HG03575 (cell line): ENCODE data around the gene BCDIN3D.

Experiments used
- ATAC-seq: cut with Tn5 transposase; IDR thresholded peaks from one replicate; pipeline ENCODE4 v1.9.1; 2021; ENCODE audit not compliant: unreplicated experiment, insufficient number of reproducible peaks, low FRiP score; ENCODE audit errors: extremely low read depth

The BCDIN3D gene, protein sequence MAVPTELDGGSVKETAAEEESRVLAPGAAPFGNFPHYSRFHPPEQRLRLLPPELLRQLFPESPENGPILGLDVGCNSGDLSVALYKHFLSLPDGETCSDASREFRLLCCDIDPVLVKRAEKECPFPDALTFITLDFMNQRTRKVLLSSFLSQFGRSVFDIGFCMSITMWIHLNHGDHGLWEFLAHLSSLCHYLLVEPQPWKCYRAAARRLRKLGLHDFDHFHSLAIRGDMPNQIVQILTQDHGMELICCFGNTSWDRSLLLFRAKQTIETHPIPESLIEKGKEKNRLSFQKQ

DNA sequence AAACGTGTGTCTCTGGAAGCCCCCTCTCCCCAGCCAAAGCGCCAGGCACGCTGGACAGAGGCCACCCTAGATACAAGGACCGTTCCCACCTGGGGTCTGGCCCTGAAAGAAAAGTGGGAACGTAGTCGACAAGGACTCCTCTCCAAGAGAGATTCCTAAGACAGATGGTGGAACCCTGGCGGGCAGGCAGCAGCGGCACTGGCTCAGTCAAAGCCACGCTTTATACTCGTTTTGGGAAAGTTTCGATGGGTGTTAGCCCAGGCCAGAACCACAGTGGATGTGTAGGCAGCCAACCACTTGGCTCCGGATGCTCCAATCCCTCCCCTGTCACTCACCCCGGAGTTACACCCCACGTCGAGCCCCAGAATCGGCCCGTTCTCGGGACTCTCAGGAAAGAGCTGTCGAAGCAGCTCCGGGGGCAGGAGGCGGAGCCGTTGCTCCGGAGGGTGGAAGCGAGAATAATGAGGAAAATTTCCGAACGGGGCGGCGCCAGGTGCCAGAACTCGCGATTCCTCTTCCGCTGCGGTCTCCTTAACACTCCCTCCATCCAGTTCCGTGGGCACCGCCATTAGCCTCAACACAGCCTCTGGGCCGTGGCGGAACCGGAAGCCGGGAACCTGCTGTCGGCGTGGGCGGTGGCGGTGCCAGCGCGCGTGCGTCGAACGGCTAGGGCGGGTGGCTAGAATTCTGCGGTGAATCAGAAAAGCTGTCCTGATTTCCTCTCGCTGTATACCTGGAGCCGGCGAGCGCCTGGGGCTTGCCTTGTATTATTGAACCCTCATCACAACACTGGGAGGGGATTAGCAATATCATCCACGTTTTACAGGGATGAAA lies at the start of gene BCDIN3D:
BCDIN3D (minus strand) TSS at position 588 of the 834 bp plus-strand sequence; CDS start at position 569, 19 bp downstream.
- peak; percentile 31 for ATAC-seq

DNA sequence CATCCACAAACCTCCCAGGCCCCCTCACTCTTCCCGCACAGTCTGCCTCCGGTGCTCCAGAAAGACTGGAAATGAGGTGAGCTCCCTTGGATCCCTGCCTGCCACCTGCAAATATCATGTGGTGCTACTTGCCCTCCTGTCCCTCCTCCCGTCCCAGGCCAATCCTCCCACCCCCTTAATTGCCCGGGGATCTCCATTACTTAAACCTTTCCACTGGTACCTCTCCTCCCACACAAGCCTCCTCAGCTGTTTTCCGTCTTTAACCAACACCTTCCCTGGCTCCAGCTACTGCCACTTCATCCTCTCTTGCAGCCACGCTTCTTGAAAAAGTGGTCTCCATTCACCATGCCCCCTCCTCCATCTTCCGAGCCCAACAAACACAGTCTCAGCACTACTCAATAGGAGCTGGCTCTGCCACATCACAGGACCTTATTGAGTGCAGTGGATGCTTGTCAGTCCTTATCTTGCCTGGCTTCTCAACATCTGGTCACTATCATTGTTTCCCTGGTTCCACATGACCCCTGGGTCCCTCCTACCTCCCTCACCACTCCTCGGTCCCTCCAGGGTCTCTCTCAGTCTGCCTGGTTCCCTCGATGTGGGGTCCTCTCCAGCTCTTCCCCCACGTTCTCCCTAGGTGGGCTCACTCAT lies 49.3 kb upstream of the BCDIN3D start:
- ATAC-seq, result no peak

DNA sequence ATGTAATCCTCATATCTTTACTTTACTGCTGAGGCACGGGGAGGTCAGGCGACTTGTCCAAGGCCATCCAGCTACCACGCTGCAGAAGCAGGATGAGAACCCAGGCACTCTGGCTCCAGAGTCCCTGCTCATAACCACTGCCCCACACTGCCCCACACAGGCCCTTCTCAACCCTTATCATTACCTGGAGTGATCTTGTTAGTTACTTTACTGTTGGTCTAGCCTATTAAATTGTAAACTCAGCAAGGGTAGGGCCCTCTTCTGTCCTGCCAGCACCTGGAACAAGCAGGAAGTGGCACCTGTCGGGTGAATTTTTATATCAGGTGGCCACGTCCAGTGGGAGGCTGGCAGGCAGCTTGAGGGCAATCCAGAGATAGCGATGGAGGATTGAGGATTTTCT lies 48.6 kb upstream of the BCDIN3D start:
- ATAC-seq, result no peak

DNA sequence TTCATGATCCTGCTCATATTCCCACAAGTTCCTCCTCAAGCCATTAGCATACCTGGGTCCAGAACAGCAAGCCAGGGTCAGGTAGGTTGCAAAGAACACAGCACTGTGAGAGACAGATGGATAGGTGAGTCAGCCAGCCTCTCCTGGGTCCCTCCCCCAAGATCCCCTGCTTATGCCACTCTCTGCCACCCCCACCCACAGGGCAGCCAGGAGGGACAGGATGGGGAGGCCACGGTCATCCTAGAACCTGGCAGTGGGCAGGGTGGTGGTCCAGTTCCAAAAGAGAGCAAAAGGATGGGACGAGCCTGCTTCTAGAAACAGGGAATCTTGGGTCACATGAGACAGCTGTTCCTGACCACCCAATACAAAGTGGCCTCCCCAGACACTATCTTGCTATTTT lies 48.1 kb upstream of the BCDIN3D start:
- no peak for ATAC-seq

DNA sequence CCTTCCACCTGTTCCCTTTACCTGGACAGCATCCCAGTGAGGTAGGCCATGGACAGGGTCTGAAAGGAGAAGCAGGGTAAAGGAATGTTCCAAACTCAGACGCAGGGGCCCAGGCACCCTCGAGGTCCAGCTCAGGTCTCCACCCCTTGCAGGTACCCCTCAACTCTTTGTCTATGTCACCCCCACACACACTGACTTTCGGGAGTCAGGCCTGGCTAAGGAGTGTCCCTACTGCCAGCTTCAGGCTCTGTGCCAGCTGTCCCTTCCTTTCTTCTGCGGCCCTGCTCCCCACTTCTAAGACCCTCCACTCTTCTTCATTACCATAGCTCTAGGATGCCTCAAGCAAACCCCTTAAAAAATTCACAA lies 47.2 kb upstream of the BCDIN3D start:
- ATAC-seq, result no peak

DNA sequence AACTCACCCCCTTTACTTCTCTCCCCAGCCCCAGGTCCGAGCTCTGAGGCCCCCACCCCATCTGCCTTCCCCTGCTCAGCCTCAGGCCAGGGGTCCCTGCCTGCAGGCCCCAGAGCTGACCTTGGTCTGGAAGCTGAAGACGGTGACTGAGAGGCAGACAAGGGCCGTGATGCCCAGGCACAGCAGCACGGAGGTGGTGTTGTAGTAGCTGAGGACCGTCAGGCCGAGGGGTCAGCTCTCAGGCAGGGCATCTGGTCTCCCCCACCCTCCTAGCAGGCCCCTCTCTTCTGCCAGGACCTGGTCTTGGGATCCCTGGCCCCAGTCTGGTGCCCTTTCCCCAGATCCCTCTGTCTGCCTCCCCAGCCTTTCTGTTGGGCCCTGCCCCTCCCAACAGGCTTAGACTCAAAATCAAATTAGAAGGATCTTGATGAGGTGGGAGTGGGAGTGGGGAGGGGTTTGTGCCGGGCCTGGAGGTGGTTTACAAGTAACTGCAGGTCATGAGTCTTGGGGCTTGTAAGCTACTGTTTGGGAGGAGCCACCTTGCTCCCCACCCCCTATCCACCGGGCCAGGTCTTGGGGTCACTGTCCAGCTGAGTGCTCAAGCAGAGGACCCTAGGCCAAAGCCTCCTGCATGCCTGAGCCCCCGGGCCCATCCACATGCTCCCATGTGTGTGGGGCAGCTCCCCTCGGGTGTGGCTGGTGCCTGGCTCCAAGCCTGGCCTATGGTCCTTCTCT lies 46.6 kb upstream of the BCDIN3D start:
- ATAC-seq, result no peak

DNA sequence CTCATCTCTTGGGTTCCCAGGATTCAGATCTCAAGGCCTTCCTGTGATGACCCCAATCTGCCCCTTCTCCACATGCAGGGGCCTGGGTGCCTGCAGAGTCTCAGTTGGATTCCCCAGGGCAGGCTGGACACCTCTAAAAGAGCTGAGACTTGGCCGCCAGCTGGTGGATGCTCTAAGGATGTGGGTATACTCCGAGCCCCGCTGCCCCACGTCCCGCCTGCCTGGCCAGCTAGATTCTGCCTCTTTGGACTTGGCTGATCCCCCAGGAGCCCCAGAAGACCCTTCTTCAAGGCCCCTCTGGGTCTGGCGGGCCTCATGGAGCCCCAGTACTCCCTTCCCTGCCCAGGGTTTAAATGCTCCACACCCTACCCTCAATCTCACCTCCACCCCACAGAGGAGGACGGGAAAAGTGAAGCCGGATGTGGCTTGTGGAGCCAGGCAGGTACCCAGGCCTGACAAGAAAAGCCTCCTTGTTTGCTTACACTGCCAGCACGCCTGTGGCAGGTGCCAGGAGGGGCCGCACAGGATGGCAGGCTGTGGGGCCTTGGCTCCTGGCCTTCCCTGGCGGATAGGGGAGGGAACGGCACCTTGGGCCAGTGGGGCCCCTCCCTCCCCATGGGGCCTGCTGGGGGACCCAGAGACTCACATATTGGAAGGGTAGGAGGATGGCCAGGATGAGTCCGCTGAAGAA lies 45.7 kb upstream of the BCDIN3D start:
- no peak for ATAC-seq

DNA sequence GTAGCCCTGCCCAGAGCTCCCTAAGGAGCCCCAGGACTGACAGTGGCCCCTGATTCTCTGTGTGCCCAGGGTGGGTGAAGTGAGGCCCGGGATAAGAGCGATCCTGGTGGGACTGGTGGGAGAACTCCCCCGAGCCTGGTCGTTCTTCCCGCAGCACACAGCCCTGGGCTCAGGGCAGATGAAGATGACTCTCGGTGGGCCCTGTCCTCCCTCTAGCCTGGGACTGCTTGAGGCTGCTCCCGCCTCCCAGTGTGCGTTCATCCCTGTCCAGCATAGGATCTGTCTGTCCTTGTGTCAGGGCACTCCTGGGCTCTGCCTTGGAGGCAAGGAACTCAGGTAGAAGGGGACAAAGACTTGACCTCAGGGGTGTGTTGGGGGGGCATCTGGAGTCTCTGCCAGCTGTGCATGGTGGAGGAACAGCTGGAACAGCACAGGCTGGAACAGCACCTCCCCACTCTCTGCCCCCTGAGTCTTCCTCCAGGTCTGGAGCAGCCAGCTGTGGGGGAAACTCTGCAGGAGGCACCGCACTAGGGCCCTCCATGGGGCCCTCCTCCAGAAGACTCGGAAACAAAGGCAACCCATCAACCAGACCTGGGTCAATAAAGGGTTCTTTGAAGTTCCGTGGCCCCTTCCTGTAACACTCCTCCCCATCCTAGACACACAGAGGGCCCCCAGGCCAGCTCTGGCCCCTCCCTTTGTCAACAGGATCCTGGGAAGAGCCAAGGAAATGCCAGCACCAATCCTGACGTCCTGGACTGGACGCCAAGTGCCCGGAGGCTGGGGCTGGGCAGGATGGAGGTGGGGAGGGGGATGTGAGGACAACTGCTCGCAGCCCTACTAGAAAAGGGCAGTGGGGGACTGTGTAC lies 44.9 kb upstream of the BCDIN3D start:
- ATAC-seq, result no peak

DNA sequence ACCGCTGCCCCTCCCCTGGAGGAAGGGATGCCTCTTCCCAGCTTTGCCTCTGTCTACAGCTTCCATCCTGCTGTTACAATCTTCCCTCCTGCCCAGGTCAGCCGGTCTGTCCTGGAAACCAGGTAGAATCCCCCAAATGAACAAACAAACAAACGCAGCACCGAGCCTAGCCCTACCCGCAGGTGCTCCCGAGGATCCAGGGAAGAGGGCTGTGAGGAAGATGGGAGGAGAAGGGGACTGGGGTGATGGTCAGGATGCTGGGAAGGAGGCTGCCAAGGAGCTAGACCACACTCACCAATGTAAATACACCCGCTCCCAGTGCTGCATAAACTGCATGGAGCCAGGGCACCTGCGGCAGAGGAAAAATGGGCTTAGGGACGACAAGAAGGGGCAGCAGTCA lies 44.2 kb upstream of the BCDIN3D start:
- ATAC-seq, result no peak

DNA sequence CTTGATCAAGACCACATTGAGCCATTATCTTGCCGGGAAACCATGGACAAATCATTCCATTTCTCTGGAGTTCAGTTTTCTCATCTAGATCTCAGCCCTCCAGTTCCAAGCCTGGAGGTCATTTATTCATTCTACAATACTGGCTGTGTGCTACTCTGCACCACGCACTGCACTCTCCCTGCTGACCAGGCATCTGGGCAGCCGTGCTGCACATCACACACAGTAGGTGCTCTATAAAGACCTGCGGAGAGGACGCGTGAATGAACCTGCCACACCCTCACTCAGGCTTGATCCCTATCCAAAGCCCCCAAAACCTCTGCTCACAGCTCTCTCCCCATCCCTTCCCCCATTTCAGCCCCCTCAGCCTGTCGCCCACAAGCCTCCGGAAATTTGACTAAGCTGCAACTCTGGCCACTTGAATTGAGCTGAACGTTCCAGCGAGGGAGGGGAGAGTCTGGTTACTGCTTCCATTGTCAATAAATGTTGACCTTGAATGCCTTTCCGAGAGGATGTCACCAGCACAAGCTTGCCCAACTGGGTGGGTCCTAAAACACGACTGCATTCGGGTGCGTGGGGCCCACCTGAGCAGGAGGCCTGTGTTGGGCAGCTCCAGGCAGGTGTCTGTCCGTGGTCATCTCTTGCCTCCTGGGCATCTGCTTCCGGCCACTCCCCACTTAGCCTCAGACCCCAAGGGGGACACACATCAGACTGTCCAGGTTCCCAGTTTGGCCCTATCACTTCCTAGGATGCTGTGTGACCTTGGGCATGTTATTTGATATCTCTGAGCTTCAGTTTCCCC lies 43.0 kb upstream of the BCDIN3D start:
- ATAC-seq, result no peak

DNA sequence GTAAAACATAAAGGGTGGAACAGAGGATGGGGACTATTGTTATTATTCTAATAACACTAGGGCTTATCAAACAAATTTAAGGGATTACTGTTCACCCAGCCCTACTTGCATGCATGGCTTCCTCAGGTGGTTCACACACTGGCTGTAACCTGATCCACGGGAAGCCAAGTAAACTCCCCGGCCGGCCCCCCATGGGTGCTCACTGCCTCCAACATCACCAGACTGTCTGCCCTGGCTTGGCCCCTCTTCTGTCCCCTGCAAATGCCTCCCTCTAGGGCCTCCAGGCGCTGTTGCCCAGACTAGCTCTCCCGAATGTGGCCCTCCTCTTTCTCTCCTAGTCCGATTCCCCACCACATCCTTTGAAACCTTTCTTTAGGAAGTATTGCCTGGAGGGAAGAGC lies 42.2 kb upstream of the BCDIN3D start:
- ATAC-seq, result no peak

DNA sequence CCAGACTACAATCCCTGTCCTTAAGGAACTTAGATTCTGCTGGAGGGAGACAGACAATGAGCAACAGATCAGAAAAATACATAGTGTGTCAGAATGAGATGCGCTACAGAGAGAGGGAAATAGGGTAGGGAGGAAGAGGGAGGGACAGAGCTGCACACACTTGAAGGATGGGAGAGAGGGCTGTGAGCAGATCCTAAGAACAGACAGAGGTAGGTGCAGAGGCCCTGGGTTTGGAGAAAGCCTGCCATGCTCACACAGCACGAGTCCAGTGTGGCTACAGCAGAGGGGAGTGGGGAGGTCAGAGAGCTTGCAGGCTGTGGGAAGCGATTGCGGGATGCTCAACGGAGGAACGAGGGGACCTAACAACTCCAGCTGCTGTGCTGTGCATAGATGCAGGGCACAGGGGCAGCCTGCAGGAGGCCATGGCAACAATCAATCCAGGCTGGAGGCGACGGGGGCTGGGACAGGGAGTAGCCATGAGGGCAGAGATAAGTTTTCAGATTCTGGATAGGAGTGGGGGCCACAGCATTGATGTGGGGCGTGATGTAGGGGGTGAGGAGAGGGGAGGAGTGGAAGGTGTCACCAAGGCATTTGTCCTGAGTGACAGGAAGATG lies 40.1 kb upstream of the BCDIN3D start:
- no peak for ATAC-seq

DNA sequence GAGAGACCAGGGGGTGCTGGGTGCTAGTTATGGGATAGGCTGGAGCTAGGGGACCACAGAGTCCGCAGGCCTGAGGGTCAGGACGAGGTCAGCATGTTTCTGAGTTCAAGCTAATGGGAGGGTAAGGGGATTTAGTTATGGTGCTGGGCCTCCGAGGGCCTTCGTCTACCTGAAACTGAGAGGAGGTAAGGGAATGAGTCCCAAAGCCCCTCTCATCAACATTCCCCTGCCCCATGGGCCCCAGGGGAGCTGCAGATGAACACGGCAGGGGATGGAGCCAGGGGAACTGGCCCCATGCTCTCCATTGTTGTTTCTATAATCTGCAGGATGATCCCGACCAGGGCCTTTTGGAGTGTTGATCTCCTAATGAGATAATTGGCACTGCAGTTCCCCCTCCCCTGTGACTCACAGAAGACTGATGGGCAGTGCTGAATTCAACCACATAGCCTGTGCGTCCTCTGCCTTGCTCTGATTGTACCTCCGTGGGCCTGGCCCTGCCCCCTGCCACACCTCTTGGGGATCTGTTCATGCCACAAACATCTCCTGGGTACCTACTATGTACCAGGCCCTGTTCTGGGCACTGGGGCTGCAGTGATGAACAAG lies 39.4 kb upstream of the BCDIN3D start:
- no peak for ATAC-seq

DNA sequence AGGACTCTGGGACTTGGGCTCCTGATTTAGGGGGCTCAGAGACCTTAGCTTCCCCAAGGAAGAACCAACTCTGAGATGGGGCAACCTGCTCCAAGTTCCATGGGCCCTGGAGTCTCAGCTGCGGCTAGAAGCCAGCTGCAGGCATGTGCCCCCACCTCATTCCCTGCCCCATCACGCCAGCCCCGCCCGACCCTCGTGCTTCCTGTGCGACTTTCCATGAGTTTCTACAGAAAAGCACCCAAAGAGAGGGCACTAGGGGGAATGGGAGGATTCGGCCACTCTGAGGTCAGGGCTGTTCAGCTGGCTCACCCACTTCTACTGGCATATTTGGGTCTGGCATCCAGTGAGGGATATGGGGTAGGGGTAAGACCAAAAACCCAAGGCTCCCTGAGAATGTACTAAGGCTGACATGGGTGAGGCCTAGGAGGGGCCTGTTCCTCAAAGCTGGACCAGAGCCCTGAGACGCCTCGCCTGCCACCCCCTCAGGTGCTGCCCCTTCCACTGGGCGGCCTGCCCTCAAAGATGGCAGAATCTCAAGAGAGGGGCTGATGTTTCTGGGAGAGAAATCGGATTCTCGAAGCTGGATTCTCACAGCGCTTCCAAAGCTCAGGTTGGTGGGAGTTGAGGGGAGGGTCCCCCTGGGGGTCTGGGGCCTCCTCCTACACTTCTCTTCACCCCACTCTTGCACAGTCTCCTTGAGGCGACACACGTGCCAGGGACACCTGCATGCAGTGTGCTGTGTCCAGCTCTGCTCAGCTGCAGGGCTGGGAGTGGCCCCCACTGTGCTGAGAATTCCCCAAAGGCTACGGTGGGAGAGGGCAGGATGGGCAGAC lies 38.7 kb upstream of the BCDIN3D start:
- no peak for ATAC-seq

DNA sequence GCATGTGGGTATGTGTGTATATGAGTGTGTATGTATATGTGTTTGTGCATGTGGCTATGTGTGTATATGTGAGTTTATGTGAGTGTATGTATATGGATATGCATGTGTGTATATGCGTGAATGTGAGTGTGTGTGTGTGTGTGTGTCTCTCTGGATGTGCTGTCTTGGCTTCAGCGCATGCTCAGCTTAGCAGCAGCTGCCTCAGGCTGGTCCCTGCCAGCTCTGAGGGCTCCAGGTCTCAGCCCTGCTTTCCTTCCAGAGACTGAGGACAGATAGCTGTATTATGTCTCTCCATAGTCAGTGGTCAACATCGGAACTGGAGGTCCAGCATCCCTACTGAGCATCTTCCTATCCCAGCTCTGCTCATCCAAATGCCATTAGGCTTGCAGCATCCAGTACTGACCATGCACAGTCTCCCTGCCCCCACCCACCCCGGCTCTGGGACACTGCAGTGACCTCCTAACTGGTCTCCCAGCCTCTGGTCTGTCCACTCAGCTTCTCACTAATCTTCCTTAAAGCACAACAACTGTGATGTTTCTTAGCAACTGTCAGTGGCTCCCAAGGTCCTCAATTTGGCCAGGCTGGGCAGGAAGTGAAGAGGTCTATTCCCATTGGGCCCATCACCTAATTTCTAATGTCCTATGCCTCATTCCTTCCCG lies 38.0 kb upstream of the BCDIN3D start:
- ATAC-seq, result no peak
